ENCODE data around the gene CPZ. TPM values are rescaled to one million over a fixed set of nuclear protein-coding genes. Genes with fewer than 3 reads are reported as not detected.

The CPZ gene
- total RNA-seq, 6 experiments from 2014 or later, result 0.24 to 0.80 (median 0.74) TPM; not detected in 1

GRCh38 chr4:8600266-8600665 lies 7.7 kb downstream of the CPZ start:
- Histone ChIP-seq H3K36me3 (no peaks in the 10 kb centered on the region), H3K27me3 (no peaks in the 10 kb centered on the region), H3K9me3 (no peaks in the 10 kb centered on the region), H3K4me3 (no peak overlapping the region), H3K27ac (no peak overlapping the region), H3K4me1 (no peaks in the 10 kb centered on the region)
- TF ChIP-seq POLR2A (IDR thresholded peaks at IDR 0.05), result no peak
- TF ChIP-seq CTCF (IDR thresholded peaks at IDR 0.05), result no peak
- ATAC-seq, result no peak
- intact Hi-C loops (cut with DNase I), result loop anchor here (10.0 kb wide), 1 partner anchor 315 kb away; no protein-coding TSS in a partner anchor
- 71% methylated on average over 8 of the region's 13 CpGs for WGBS (ENCODE audit: insufficient coverage, low coverage, low lambda C conversion rate, missing lambda C conversion rate)
- no peak for DNase-seq

GRCh38 chr4:8600686-8601085 lies 8.1 kb downstream of the CPZ start:
- H3K36me3 ChIP-seq, result no peaks in the 10 kb centered on the region
- H3K9me3 ChIP-seq, result no peaks in the 10 kb centered on the region
- TF ChIP-seq POLR2A (IDR thresholded peaks at IDR 0.05) (no peak), CTCF (IDR thresholded peaks at IDR 0.05) (no peak)
- no peak overlapping the region for H3K4me3 ChIP-seq
- DNase-seq, result no peak
- no peaks in the 10 kb centered on the region for H3K27me3 ChIP-seq
- no peak for ATAC-seq
- intact Hi-C loops (cut with DNase I), result loop anchor here (10.0 kb wide), 1 partner anchor 314 kb away; no protein-coding TSS in a partner anchor
- WGBS (ENCODE audit: insufficient coverage, low coverage, low lambda C conversion rate, missing lambda C conversion rate), result 80% methylated on average over 5 of the region's 12 CpGs
- H3K4me1 ChIP-seq, result no peaks in the 10 kb centered on the region
- H3K27ac ChIP-seq, result no peak overlapping the region

GRCh38 chr4:8601086-8601485 lies 8.5 kb downstream of the CPZ start:
- TF ChIP-seq POLR2A (IDR thresholded peaks at IDR 0.05) (no peak), CTCF (IDR thresholded peaks at IDR 0.05) (no peak)
- no peaks in the 10 kb centered on the region for H3K9me3 ChIP-seq
- WGBS (ENCODE audit: insufficient coverage, low coverage, low lambda C conversion rate, missing lambda C conversion rate), result 85% methylated on average over 6 of the region's 23 CpGs
- no peak for DNase-seq
- no peak overlapping the region for H3K27ac ChIP-seq
- H3K4me1 ChIP-seq, result no peaks in the 10 kb centered on the region
- H3K36me3 ChIP-seq, result no peaks in the 10 kb centered on the region
- intact Hi-C loops (cut with DNase I), result loop anchor here (10.0 kb wide), 1 partner anchor 314 kb away; no protein-coding TSS in a partner anchor
- no peaks in the 10 kb centered on the region for H3K27me3 ChIP-seq
- ATAC-seq, result no peak
- H3K4me3 ChIP-seq, result no peak overlapping the region

GRCh38 chr4:8601556-8601955 lies 9.0 kb downstream of the CPZ start:
- no peaks in the 10 kb centered on the region for H3K36me3 ChIP-seq
- intact Hi-C loops (cut with DNase I), result loop anchor here (10.0 kb wide), 1 partner anchor 313 kb away; no protein-coding TSS in a partner anchor
- no peaks in the 10 kb centered on the region for H3K27me3 ChIP-seq
- no peaks in the 10 kb centered on the region for H3K9me3 ChIP-seq
- DNase-seq (no peak), ATAC-seq (no peak)
- no peak overlapping the region for H3K27ac ChIP-seq
- no peak for TF ChIP-seq POLR2A (IDR thresholded peaks at IDR 0.05)
- no peak for TF ChIP-seq CTCF (IDR thresholded peaks at IDR 0.05)
- WGBS (ENCODE audit: insufficient coverage, low coverage, low lambda C conversion rate, missing lambda C conversion rate), result 67% methylated on average over 3 of the region's 10 CpGs
- no peak overlapping the region for H3K4me3 ChIP-seq
- H3K4me1 ChIP-seq, result no peaks in the 10 kb centered on the region
